HFF-Myc (cell line): ENCODE measurements around the gene ROBO1.

Experiments
- DNase-seq: peaks from one replicate; pipeline ENCODE4 v3.0.0-alpha.2; 2011; ENCODE audit warnings: low read depth; ENCODE audit errors: extremely low read depth
- H3K4me3 ChIP-seq: replicated peaks from 2 replicates; pipeline ENCODE4 v1.5.1; 2011; ENCODE audit warnings: low read depth, mild to moderate bottlenecking, control low read depth, low read length
- CTCF ChIP-seq: IDR thresholded peaks from 2 replicates; pipeline ENCODE4 v1.5.1; 2012; ENCODE audit warnings: mild to moderate bottlenecking, low read depth, low read length, control low read depth; ENCODE audit errors: missing control alignments

Gene ROBO1

DNA sequence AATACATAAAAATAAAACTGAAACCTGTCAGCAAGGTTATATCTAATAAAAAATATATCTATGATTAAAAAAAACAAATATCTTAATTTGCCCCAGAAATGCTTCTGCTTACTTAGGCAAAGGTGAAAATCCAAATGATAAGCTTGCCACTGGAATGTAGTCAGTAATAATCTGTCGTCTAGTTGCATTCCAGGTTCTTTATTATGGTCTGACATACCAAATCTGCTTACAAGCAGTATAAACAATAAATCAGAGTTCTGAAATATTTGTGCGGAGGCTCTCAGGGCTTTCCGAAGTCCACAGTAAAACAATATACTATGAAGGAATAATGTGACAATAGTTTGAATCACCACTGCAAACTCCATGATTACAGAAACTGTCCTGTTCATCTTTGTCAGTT, 1133.5 kb downstream of the ROBO1 start:
- no peak for DNase-seq
- H3K4me3 ChIP-seq: no peak overlapping the region
- TF ChIP-seq CTCF: no peak

DNA sequence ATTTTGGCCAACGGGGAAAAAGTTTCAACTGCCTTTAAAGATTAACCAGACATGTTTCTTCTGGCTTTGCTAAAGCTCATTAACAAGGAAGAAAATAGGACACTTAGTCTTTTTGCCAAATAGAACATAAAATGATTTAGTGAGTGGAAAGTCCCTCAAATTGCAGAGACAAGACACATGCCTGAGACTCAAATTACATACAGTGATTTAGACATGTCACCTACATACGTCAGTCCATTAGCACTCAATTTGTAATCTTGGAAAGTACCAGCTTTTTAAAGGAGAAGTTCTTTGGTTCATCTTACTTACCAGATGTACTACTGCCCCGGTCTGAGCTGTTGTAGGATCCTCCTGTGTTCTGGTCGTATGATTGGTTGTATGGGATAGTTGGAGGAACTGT, 1134.2 kb downstream of the ROBO1 start:
- no peak overlapping the region for H3K4me3 ChIP-seq
- DNase-seq: peak; percentile 14
- no peak for TF ChIP-seq CTCF

- DNase-seq: peak; percentile 16
- no peak overlapping the region for H3K4me3 ChIP-seq
- no peak for TF ChIP-seq CTCF
Measured at GRCh38 chr3:78632925-78633553, 1134.8 kb downstream of the ROBO1 start.

- TF ChIP-seq CTCF: no peak
- no peak overlapping the region for H3K4me3 ChIP-seq
- no peak for DNase-seq
Measured at GRCh38 chr3:78629544-78629943, 1138.3 kb downstream of the ROBO1 start.

DNA sequence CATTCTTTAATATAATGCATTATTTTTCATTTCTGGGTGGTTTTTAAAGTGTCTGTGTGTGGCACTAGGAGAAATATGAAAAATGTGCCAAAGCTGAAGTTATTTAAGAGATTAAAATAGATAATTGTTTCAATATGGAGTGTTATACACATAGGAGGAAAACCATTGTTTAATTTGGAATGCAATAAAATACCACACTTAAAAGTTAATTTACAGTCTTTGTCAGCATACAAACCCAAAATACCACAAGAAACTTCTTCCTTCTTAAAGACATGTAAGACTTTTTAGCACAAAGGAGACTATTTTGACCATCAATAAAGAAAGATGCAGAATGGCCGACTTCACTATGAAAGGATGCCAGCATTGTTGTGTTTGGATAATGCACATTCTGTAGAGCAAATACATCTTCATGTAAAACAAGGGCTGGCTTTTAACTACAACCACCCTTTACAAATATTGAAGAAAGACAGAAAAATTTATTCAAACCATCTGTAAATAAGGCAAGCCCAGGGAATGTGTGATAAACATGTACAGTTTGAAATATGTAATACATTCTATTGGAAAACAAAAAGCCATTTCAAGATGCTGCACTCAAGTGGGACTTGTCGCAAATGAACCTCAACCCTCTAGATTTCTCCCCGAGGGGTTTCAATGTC, 1146.6 kb downstream of the ROBO1 start:
- DNase-seq: no peak
- no peak overlapping the region for H3K4me3 ChIP-seq
- TF ChIP-seq CTCF: no peak

DNA sequence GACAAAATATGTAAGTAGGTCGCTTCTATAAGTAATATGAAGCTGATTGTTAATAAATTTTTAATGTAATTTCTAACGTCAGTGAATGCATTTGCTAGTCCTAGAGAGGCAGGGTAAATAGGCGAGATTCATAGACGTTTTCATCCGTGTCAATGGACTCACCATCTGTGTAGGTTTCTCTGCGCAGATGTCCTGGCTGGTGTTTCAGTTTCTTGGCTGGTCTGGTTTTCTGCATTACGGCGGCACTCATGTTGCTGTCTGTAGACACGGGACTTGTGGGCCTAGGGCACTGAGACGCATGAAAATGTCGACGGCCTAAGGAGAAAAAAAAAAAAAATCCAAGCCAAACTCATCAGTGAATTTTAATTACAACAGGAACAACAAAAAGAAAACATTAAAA, 1153.3 kb downstream of the ROBO1 start:
- H3K4me3 ChIP-seq: no peak overlapping the region
- no peak for DNase-seq
- no peak for TF ChIP-seq CTCF
